Endothelial cell of hepatic sinusoid (primary cell): ENCODE results near the gene DUSP16.

ENCODE experiments used
- in situ Hi-C: cut with HindIII; loops from 2 replicates; pipeline ENCODE4 v1.10.0; 2017; ENCODE audit warnings: low sequenced_read_pairs

The DUSP16 gene

DNA sequence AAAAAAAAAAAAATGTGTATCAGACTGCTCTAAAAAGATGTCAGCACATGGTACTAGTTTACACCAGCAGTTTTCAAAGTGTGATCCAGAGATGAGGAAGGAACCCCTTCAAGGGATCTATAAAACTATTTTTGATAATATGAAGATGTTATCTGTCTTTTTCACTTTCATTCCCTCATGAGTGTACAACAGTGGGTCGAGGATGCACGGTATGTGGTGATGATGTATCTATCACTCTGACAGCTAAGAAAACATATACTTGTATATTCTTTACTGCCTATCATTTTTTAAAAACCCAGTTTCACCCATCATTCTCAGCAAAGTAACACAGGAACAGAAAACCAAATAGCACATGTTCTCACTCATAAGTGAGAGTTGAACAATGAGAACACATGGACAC, 12.4 kb downstream of the DUSP16 start:
- in situ Hi-C loops = no loop called here

DNA sequence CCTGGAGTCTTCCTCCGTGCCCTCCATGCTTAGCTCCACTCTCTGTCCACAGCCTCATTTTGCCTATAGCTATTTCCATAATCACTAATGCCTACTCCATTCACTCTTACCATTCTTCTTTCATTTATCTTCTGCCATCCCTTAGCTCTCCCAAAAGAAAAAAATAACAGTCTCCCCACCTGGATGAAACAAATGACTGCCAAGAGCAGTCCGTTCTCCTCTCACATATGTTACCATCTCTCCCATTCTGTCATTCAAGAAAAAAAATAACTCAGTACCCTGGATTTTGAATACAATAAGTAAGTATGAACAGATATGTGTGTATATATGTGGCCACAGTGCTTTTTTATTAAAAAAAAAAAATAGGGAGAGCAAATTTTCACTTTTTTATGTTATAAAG, 13.2 kb downstream of the DUSP16 start:
- in situ Hi-C loops = no loop called here

DNA sequence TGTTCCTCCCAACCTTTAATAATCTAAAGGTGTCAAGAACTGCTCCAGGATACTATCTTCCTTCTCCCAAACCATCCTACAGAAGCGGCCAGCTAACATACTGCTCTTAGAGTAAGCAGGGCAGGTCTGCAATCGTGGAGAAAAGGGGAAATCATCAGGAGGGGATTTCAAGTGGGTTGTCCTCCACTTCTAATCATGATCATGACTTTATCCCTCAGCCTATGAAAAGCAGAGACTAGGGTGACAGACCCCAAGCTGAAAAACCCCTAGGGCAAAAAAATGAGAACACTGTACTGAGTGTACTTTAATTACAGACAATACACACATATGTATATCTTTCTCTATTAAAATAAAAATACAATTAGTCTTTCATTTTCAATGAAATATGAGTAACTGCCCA, 13.9 kb downstream of the DUSP16 start:
- in situ Hi-C loops = no loop called here

DNA sequence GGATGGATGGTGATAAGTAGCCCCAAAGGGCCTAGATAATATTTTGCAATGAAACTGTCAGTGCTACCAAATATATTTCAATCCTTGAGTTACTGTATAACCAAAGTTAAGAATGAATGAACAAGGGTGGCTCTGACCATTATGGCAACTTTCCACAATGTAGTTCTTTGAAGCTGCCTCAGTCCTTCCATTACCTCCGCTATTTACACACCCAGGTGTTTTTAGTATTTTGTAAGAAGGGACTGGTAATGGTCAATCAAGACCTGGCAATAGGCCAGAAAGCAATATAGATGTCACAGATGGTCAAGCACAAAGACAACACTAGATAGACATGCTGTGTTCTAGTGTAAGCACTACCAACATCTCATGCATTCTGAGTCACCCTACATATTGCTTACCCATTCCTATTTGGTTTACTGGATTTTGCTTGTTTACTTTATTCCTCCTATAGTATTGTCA, 16.3 kb downstream of the DUSP16 start:
- in situ Hi-C loops = no loop called here

DNA sequence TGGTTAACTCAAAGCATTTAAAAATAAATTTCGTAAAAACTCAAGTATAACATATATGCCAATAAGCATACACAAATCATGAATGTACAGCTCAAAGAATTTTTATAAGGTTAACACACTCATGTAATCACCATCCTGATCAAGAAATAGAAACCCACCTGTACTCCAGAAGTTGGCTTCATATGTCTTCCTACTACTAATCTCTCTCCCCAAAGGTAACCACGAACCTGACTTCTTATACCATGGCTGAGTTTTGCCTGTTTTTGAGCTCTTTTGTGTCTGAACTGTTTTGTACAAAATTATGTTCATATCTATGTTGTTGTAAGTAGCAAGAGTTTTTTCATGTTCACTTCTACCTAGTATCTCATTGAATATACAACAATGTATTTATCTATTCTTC, 18.7 kb downstream of the DUSP16 start:
- in situ Hi-C loops = loop anchor here (5.0 kb wide), 1 partner anchor 53 kb away; no protein-coding TSS in a partner anchor

DNA sequence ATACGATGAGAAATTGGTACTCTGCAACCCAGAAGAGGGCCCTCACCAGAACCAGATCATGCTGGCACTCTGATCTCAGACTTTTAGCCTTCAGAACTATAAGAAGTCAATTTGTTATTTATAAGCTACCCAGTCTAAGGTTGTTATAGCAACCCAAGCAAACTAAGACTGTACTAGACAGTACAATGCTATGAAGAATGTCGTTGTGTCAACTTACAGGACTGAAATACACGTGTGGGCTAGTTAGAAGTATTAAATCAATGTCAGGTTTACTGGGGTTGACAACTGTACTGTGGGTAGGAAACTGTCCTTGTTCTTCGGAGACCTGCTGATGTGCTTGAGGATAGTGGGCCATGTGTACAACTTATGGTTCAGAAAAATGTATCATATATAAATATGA, 19.7 kb downstream of the DUSP16 start:
- in situ Hi-C loops = loop anchor here (5.0 kb wide), 1 partner anchor 54 kb away; no protein-coding TSS in a partner anchor

DNA sequence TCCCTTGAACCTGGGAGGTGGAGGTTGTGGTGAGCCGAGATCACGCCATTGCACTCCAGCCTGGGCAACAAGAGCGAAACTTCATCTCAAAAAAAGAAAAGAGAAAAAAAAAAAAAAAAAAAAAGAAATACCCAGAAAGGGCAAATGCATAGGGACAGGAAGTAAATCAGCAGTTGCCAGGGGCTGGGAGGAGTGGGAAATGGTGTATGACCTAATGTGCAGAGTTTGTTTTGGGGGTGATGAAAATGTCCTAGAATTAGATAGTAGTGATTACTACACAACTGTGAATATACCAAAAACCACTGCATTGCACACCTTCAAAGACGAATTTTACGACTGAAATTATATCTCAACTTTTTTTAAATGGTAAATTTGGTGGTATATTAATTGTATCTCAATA, 20.4 kb downstream of the DUSP16 start:
- in situ Hi-C loops = loop anchor here (5.0 kb wide), 1 partner anchor 55 kb away; no protein-coding TSS in a partner anchor

DNA sequence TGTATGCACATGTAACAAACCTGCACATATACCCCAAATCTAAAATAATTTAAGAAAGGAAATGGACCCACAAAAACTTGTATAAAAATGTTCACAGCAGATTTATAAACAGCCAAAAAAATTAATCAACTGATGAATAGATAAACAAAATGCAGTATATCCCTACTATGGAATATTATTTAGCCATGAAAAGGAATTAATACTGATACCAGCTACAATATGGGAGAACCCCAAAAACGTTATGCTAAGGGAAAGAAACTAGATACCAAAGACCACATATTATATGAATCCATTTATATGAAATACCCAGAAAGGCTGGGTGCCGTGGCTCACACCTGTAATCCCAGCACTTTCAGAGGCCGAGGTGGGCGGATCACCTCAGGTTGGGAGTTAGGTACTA, 20.9 kb downstream of the DUSP16 start:
- in situ Hi-C loops = loop anchor here (5.0 kb wide), 1 partner anchor 56 kb away; no protein-coding TSS in a partner anchor

DNA sequence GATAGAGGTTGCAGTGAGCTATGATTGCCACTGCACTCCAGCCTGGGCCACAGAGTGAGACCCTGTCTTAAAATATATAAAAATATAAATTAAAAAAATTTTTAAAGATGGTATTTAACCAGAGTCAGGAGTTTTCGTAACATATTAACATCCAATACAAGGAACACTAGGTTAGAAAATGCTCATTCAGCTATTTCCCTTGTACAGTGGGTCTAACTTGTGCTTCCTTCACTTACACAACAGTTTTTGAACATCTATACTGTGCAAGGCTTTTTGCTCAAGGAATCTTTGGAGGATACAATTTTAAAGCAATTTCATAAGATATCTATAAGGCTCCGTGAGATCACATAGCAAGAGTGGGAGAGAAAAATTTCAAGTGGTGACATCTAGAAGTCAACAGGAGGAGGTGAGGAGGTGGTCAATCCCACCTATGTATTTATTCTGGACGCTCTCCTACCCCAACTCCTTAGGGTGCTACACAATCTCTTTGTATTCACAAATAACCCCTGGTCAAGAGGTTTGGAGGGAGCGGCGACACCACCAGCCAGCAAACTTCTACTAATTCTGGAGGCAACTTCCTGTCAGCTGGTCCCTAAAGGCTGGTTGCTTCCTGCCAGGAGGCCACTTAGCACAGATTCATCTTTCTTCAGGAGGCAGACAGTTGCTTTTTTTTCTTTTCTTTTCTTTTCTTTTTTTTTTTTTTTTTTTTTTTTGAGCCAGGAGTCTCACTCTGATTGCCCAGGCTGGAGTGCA, 22.2 kb downstream of the DUSP16 start:
- in situ Hi-C loops = loop anchor here (5.0 kb wide), 1 partner anchor 57 kb away; no protein-coding TSS in a partner anchor

DNA sequence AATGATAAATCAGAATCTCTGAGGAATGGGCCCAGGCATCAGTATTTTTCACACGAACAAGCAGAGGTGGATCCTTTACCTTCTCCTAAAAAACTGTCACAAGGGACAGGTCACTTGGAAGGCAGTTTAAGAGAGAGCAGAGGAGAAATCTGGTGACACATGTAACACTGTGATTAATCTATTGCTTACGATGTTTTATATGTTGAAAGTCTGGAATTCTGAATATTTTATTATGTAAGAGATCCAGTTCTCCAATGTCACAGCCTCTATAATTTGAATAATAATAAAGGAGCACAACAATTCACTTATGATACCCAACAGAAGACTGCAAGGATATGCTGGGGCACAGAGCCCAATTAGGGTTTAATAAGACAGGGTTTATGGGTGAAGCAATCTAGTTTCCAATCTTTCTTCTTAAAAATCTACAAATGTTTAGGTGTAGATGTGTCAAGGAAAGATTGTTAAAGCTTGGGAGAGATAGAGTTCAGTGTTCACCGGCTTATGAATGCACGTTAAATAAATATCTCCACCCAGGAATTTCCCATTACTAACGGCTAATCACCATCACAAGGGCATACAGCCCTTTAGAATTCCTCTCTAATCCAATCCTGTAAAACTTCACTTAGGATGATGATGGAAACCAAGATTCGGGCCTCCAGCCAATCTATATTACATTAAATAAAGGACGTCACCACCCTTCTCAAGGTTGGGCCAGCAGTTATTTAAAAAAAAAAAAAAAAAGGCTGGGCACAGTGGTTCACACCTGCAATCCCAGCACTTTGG, 23.4 kb downstream of the DUSP16 start:
- in situ Hi-C loops = no loop called here

DNA sequence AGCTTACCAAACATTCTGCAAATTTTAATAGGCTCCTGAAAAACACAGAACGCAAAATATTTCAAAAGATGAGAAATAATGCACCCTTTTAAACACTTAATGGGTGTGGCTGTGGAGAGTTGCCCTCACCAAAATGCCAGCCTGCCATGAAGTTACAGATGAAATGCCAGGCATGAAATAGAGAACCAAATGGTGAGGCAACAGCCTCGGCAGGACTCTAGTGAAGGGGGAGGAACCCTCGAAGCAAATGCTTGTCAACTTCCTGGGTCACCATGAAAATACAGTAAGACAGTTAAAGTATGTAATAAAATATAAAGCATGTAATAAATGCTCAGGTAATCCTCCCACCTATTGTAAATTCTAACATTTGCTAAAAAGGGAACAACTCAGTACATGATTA, 24.1 kb downstream of the DUSP16 start:
- in situ Hi-C loops = no loop called here

DNA sequence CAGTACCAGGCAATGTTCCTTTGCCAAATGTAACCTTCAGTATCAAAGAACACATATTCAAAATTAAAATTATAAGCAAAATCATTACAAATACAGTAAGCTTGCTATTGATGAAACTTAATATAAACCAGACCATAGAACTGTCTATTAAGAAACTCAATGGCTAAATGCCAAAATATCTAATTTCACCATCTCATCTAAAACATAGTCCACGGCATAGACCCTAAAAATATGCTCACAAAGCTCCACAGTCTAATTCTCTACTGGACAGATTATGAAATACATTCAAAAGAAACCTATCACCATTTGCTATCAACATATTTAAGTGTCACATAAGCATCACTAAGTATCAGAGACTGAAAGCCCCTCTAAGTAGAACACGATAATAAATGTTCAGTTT, 25.2 kb downstream of the DUSP16 start:
- in situ Hi-C loops = no loop called here

DNA sequence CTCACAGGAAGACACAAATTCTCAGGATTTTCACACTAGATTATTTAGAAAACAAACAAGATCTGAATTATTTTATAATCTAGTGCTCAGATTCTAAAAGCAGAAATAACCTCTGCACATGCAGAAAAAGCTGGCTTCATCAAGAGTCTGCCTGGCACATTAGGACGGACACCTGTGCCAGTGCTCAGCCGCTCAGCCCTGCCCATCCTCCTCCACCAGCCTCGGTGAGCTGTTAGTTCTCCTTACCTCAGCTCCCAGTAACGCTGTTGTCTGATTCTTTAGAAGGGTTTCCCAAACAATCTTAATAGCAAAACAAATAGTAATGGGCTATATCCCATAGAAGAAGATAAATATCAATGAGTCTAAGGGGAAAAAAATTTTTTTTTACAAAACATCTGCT, 27.7 kb downstream of the DUSP16 start:
- in situ Hi-C loops = no loop called here

DNA sequence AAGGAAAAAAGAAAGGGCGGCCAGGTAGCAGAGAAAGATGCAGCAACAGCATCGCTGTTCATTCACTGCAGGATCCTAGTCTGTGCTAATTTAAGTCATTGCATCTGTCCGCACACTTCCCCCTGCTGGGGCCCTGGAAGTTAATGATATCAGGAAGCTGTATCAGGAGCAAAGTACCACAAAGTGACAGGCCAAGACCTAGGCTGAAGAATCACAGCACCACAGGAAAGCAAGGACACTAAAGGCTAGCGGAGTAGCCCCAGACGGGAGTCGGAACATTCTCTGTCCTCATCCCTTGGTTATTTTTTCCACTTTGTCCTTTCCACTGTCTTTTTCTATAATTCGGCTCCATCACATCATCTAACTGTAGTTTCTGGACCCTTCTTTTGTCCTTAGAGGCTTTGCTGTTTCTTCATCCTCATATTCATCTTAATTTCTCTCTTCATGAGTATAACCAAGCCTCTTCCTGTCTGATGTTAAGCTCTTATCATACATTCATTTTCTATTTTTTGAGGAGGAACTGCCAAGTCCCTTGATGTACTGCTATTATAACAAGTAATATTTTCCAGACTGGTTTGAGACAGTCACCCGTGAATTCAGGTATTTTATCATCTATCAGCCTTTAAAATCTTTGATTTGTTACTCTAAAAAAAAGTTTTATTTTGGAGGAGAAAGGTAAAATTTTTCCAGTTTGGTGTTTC, 28.3 kb downstream of the DUSP16 start:
- in situ Hi-C loops = no loop called here

DNA sequence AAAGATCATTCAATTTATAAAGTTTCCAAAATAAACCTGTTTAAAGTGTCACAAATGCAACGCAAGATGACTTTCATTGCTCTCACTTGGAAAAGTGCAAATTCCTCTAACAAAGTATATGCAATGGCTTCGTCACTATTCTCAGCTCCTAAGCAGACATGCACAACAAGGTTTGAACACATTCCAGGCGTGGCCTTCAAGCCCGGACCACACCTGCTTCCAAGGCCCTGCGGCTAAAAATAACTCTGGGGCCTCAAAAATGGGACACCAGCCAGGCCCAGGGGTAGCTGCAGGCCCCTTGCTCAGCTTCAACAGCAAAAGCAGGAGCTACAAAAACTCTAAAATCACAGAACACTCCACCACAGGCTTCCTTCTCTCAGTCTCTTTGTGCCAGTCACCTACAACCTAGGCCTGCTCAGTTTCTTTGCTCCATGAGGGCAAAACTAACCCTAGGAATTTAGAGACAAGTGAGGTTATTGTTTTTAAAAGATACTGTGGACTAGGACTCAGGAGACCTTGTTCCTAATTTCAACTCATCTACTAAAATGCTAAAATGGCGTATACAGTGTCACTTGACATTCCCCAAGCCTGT, 29.3 kb downstream of the DUSP16 start:
- in situ Hi-C loops = no loop called here

DNA sequence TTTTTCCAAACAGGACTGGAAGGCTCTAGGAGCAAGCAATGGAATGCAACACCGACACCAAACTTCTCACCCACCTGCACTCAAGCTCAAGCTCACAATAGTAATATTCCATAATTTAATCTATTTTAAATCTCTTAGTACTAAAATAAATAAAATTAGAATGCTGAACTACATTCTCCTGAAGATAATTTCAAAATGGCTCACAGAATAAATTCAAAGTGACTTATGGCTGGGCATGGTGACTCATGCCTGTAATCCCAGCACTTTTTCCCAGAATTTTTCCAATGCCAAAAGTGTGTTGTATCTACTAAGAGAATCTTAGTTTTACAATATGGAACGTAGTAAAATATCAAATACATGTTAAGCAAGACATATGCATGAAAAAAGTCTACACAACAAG, 31.5 kb downstream of the DUSP16 start:
- in situ Hi-C loops = no loop called here

DNA sequence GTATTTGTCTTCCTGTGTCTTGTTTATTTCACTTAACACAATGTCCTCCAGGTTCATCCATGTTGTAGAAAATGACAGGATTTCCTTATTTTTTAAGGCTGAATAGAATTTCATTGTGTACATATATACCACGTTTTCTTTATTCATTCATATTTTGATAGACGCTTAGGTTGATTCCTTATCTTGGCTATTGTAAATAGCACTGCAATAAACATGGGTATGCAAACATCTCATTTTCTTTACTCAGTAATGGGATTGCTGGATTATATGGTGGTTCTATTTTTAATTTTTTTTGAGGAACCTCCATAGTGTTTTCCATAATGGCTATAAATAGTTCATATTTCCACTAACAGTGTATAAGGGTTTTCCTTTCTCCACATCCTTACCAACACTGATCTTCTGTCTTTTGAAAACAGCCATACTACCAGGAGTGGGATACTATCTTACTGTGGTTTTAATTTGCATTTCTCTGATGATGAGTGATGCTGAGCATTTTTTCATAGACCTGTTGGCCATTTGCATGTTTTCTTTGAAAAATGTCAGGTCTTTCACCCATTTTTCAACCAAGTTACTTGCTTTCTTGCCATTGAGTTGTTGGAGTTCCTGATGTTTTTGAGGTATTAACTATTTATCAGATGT, 32.8 kb downstream of the DUSP16 start:
- in situ Hi-C loops = no loop called here

DNA sequence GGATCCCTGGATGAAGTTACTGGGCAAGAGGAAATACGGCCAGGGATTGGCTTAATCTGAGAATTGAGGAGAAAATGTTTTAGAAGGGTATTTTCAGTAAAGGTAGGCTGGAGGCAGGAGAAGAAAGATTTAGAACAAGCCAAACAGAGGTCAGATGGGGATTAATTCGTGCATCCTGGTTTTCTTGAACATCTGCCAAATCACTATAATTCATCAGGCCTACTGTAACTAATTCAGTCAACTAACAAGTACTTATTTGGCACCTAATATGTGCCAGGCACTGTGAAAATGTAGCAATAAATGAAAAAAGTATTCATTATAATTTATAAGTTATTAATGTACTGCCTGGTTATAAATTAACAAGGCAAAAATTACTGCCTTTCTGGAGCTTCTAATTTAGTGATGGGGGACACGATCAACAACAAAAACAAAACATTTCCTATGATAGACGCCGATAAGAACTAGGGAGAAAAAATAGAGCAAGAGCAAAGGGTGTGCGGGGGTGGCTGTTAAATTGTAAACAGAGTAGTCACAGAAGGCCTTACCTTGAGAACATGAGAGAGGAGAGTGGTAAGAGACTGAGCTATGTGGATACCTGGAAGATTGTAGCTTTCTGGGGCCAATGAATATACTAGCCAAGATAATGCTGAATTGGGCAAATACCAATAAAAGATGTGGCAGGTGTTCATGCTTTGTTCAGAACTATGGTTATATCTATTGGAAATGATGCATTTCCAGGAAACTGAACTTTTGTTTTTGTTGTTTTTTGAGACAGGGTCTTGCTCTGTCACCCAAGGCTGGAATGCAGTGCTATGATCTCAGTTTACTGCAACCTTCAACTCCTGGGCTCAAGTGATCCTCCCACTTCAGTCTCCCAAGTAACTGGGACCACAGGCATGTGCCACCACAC, 34.0 kb downstream of the DUSP16 start:
- in situ Hi-C loops = no loop called here

DNA sequence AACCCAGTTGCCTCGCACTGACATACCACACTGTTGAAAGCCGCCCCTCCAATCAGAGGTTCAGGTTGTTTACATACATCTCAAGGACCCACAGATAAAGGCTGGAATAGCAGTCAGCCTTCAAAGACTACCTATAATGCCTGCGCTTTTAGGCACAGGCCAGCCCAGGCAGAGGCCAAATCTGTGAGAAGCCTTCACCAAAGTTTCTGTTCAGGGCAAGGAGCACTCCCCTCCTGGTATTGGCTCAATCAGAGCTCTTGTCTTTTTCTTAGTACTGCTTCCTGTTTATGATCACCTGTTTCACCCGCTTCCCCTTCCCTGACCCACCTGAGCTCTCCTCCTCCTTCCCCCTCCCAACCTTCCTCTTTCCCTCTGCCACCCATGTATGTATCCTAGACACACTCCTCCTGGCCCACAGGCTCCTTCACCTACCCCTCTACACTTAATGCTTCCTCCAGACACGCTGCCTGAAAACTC, 34.8 kb downstream of the DUSP16 start:
- in situ Hi-C loops = no loop called here
